Glutamatergic neuron (in vitro differentiated cells): ENCODE results near the gene STAP2. TPM values are rescaled to one million over a fixed set of nuclear protein-coding genes. Genes with fewer than 3 reads are reported as not detected.

Experiments used
- DNase-seq: peaks from one replicate; pipeline ENCODE4 v3.0.0; 2022
- H3K27ac Mint-ChIP-seq: one replicate; pipeline ENCODE4 v1.8.0; 2020; ENCODE audit warnings: mild to moderate bottlenecking, mixed read lengths, inconsistent platforms; ENCODE audit not compliant: unreplicated experiment
- H3K27me3 Mint-ChIP-seq: one replicate; pipeline ENCODE4 v1.8.0; 2020; ENCODE audit warnings: mild to moderate bottlenecking, moderate library complexity, mixed read lengths, inconsistent platforms; ENCODE audit not compliant: unreplicated experiment
- H3K36me3 Mint-ChIP-seq: one replicate; pipeline ENCODE4 v1.8.0; 2020; ENCODE audit warnings: mild to moderate bottlenecking, mixed read lengths, inconsistent platforms; ENCODE audit not compliant: unreplicated experiment
- H3K4me1 Mint-ChIP-seq: one replicate; pipeline ENCODE4 v1.8.0; 2020; ENCODE audit warnings: mild to moderate bottlenecking, low read depth, mixed read lengths, inconsistent platforms; ENCODE audit not compliant: unreplicated experiment
- H3K4me3 Mint-ChIP-seq: one replicate; pipeline ENCODE4 v1.8.0; 2020; ENCODE audit warnings: mild to moderate bottlenecking, mixed read lengths, inconsistent platforms; ENCODE audit not compliant: unreplicated experiment
- H3K9me3 Mint-ChIP-seq: one replicate; pipeline ENCODE4 v1.8.0; 2020; ENCODE audit warnings: mild to moderate bottlenecking, moderate library complexity, mixed read lengths, inconsistent platforms; ENCODE audit not compliant: unreplicated experiment
- CTCF ChIP-seq: fragments of 200-600 bp; sonication (generic); IDR thresholded peaks from one replicate; pipeline ENCODE4 v1.5.0; 2021; ENCODE audit not compliant: partially characterized antibody, unreplicated experiment
- total RNA-seq: library from RNA; stranded (reverse); fragmentation: NEBNext Ultra II Directional; extraction: Animal tissue kit (Norgen Biotek cat#: 25700); gene quantifications from one replicate; pipeline ENCODE4 v1.2.1, GENCODE V29; 2021; ENCODE audit not compliant: unreplicated experiment

Gene STAP2
- total RNA-seq, 1 donor from 2014 or later: 18.1 TPM

- Mint-ChIP-seq H3K9me3 (peaks cover 3% of the 10 kb centered on the region), H3K4me1 (peaks cover 31% of the 10 kb centered on the region), H3K27ac (peak overlapping the region; percentile 55), H3K36me3 (no peaks in the 10 kb centered on the region), H3K4me3 (peak overlapping the region; percentile 49), H3K27me3 (peaks cover 7% of the 10 kb centered on the region)
- no peak for DNase-seq
- TF ChIP-seq CTCF: no peak
These were observed 37.5 kb upstream of the STAP2 start for GRCh38 chr19:4376028-4376670.

- H3K4me3 Mint-ChIP-seq: peak overlapping the region; percentile 30
- peaks cover 1% of the 10 kb centered on the region for H3K9me3 Mint-ChIP-seq
- H3K27ac Mint-ChIP-seq: peak overlapping the region; percentile 55
These were observed 36.8 kb upstream of the STAP2 start for GRCh38 chr19:4375164-4376027.

GRCh38 chr19:4374498-4375163, 36.0 kb upstream of the STAP2 start:
- peaks cover 13% of the 10 kb centered on the region for H3K27me3 Mint-ChIP-seq
- H3K4me3 Mint-ChIP-seq: no peak overlapping the region
- H3K27ac Mint-ChIP-seq: no peak overlapping the region
- H3K9me3 Mint-ChIP-seq: no peaks in the 10 kb centered on the region
- peaks cover 30% of the 10 kb centered on the region for H3K4me1 Mint-ChIP-seq
- no peak for TF ChIP-seq CTCF
- no peak for DNase-seq
- no peaks in the 10 kb centered on the region for H3K36me3 Mint-ChIP-seq

More at GRCh38 chr19:4375164-4376027, 36.8 kb upstream of the STAP2 start:
- Mint-ChIP-seq H3K36me3 (no peaks in the 10 kb centered on the region), H3K4me1 (peaks cover 32% of the 10 kb centered on the region), H3K27me3 (peaks cover 10% of the 10 kb centered on the region)
- DNase-seq: no peak
- no peak for TF ChIP-seq CTCF

- TF ChIP-seq CTCF: no peak
These were observed 35.2 kb upstream of the STAP2 start for GRCh38 chr19:4373601-4374497.

More at GRCh38 chr19:4373601-4374497, 35.2 kb upstream of the STAP2 start:
- Mint-ChIP-seq H3K9me3 (no peaks in the 10 kb centered on the region), H3K4me1 (peaks cover 29% of the 10 kb centered on the region), H3K27me3 (peaks cover 18% of the 10 kb centered on the region), H3K4me3 (peak overlapping the region; percentile 51), H3K36me3 (no peaks in the 10 kb centered on the region), H3K27ac (no peak overlapping the region)
- no peak for DNase-seq
